Activated CD4-positive, alpha-beta T cell treated with anti-CD3 and anti-CD28 coated beads, Interleukin-2, Interleukin-6, amounts not matched to agents 100 ng/mL and 50 ng/mL, durations not matched to agents 16 hours and 8 hours (primary cell): ENCODE results near the gene VWA7.

Experiments used
- DNase-seq: peaks from one replicate; pipeline ENCODE4 v3.0.0-alpha.2; 2020

Gene VWA7

DNA sequence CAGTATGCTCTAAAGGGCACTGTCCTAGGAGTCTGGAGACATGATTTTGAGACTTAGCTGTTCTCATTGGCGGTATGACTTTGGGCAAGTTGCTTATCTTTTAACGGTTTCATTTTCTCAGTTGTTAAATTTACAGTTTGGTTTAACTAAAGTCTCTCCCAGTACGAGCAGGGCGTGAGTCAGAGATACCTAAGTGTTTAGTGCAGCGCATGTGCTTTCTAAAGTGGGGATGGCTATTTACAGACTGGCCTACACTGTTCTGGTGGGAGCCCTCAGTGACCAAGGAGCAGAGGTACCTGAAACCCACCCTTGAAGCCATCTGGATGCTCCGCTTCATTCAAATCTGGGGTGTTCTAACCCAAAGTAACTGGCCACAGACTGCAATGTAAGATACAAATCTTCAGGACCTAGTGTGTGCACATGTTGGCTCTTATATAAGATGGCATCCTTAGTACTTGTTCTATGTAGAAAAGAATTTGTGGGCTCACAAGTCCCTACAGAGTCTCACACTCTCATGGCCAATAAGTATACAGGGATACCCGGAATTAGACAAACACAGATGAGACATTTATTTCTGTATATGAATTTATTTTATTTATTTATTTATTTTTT lies 26.6 kb downstream of the VWA7 start:
- DNase-seq, result no peak

DNA sequence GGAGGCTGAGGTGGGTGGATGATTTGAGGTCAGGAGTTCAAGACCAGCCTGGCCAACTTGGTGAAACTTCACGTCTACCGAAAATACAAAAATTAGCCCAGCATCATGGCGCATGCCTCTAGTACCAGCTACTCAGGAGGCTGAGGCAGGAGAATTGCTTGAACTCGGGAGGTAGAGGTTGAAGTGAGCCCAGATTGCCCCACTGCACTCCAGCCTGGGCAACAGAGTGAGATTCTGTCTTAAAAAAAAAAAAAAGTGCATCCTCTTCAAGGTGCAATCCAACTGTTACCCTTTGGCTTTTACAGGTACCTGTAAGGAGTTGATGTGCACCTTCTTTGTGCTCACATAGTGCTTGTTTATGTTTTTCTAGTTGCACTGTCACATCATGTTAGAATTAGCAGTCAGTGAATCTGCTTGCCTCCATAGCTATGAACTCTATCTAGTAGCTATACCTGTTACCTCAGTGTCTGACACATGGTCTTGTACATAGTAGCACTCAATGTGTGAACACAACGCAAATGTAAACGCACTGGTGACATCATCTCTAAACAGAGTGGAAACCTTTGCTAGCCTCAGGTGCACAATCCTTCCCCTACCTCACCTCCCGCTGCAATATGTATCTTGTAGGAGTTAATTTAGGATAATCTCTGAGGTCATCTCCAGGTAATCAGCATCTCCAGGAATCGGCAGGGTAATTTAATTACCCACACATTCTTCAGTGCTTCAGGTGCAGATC lies 27.7 kb downstream of the VWA7 start:
- no peak for DNase-seq

DNA sequence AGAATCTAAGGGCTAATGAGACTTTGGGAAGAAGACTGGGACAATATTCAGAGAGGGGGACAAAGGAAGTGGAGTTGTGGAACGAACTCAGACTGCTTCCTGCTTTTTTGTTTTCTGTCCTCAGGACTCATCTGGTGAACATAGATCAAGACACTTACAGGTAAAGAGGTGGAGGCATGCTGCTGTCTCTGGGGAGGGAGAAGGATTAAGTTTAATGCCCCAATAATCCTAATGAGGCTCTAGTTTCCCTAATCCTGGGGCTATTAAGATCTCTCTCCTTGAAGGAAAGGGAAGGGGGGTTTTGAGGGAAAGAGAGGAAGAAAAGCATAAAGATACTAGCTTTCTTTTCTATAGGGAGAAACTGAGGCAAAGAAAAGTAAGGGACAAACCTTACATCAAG lies 32.7 kb downstream of the VWA7 start:
- no peak for DNase-seq

DNA sequence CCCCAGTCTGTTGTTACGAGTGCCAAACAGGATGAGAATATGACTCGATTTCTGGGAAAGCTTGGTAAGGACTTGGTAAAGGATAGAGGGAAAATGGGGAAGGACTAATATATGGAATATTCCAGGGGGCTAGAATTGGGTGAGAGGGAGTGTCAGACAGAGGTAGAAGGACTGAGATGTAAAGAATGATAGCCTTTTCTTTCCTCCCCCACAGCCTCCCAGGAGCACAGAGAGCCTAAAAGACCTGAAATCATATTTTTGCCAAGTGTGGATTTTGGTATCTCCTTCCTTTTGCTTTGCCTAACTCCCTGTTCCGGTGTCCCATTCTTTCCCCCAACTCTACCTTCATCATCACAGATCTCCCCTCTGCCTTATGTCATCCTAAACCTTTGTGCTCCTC lies 34.2 kb downstream of the VWA7 start:
- DNase-seq, result no peak

DNA sequence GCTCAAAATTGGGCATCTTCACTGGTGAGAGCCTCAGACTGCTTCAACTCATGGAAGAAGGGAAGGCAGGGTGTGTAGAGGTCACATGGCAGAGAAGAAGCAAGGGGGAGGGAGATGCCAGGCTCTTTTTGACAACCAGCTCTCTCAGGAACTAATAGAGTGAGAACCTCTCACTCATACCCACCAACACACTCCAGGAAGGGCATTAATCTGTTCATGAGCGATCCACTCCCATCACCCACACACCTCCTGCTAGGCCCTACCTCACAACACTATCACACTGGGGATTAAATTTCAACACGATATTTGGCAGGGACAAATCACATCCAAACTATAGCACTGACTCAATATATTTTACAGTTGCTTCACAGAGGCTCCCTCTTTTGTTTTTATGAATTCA lies 35.3 kb downstream of the VWA7 start:
- no peak for DNase-seq

DNA sequence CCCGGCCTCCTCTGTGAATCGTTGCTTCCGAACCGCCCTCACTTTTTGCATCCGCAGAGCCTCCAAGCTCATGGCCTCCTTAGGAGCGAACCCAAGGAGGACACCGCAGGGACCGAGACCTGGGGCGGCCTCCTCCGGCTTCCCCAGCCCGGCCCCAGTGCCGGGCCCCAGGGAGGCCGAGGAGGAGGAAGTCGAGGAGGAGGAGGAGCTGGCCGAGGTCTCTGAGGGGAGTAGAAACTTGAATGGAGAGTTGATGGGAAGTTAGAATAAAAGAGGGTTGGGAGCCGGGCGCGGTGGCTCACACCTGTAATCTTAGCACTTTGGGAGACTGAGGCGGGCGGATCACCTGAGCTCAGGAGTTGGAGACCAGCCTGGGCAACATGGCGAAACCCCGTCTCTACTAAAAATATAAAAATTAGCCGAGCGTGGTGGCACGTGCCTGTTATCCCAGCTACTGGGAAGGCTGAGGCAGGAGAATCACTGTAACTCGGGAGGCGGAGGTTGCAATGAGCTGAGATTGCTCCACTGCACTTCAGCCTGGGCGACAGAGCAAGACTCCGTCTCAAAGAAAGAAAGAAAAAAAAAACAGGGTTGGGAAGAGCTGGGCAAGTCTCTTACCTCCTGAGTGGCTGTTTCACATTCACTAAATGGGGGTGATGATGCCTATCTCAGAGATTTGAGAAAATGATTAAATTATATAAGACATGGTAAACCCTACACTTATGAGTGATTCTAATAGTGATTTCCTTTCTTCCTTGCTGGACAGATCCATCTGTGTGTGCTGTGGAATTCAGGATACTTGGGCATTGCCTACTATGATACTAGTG lies 36.5 kb downstream of the VWA7 start:
- DNase-seq, result peak; percentile 44

DNA sequence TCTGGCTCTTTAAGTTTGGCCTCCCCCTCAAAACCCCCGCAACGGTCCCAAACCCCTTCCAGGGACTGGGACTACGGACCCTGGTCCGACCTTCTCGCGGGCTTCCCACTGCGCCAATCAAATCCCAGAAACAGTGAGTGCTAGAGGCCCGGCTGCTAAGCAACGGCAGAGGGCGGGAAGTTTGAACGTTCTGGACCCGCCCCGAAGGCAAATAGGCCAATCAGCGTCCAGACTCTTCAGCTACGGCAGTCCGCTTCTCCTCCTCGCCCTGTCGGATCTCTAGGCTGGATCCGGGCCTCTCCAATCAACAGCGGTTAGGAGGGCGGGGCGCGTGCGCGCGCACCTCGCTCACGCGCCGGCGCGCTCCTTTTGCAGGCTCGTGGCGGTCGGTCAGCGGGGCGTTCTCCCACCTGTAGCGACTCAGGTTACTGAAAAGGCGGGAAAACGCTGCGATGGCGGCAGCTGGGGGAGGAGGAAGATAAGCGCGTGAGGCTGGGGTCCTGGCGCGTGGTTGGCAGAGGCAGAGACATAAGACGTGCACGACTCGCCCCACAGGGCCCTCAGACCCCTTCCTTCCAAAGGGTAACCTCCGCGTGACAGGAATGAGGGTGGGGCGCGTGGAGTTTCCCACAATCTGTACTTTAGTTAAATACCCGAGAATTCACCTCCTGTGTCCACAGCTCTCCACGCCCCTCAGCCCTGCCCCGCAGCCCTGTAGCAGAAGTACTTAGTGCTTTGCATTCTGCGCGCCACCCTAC lies 37.3 kb downstream of the VWA7 start, which contains the start of gene MSH5:
TSS of gene MSH5 (plus strand) at position 367 of the 758 bp plus-strand sequence. CDS start 462 bp downstream, outside the sequence.
- peak; percentile 99 for DNase-seq

DNA sequence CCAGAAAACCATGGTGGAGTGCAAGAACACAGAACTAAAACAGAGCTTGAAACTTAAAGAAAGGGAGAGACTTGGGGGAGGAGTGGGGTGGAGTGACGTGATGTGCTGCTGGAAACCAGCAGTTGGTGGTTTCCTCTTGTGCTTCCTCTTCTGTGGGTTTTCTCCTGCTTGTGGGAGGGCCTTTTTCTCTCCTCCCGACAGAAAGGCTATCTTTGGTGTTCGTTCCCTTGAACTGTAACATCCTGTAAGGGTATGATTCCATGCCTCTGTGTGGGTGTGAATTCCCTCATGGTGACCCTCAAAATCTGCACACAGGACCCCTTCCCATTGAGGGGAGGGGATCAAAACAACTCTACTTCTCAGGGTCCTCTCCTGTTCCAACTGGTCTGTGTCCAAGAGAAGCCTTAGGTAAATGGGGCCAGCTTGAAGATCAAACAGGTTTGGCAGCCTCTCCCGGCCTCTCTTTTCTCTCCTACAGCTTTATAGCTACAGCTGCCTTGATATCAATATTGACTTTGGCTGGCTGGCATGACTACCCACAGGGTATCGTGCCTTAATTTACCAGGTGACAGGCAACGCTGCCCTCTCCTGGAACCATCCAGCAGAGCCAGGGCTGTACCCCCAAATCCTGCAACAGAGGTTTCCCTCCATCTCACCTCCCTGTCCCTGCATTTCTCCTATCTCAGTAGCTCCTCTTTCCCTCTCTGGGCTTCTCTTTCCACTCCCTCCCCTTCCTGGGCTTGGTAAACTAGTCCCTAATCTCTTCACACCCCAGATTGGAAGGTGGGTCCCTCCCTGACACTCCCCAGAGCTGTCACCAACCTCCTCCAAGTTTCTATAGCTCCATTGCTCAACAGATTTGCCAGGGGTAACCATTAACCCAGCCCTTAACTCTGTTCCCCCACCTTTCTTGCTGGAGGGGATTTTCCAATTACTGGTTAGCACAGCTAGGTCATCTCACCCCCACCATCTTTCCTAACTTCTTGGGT lies 38.8 kb downstream of the VWA7 start:
- peak; percentile 87 for DNase-seq

DNA sequence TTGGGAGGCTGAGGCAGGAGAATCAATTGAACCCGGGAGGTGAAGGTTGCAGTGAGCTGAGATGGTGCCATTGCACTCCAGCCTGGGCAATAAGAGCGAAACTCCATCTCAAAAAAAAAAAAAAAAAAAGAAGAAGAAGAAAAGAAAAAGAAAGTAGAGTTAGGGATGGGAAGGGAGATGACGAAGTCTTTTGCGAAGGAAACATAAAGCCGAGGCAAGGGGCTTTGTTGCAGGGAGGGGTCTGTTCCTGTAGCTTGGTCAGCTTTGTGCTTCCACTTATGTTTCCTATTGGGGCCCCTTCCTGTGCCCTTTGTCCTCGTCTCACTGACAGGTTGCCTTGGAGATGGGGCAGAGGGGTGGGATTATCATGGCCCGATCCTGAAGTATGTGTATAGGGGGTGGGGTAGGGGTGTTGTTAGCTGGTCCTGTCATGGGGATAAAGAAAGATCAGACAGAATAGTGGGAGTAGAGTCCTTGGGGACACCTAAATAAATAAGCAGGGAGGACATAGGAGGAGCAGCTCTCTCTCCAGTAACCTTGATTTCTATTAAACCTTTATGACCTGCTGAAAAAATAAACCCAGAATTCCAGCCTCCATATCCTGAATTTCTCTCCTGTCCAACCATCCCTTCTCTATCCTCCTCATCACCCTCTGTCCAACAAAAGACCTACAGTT lies 39.7 kb downstream of the VWA7 start:
- peak; percentile 48 for DNase-seq

DNA sequence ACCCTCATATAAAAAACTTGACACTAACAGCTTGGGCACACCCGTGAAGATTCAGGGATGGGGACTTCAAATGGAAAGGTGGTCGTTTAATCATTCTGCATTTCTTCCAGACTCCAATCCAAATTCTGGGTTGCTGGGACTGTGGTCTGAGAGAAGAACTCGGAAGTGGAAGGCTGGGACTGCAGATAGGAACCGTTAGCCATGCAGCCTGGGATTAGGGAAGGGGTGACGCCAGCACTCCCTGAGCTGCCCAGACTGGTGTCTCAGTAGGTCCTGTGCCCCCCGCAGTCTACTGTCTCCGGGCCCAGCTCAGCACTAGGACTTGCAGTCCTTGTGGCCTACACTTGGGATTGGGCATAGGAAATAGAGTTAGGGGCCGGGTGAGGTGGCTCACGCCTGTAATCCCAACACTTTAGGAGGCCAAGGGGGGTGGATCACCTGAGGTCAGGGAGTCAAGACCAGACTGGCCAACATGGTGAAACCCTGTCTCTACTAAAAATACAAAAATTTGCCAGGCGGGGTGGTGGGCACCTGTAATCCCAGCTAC lies 40.3 kb downstream of the VWA7 start:
- no peak for DNase-seq

DNA sequence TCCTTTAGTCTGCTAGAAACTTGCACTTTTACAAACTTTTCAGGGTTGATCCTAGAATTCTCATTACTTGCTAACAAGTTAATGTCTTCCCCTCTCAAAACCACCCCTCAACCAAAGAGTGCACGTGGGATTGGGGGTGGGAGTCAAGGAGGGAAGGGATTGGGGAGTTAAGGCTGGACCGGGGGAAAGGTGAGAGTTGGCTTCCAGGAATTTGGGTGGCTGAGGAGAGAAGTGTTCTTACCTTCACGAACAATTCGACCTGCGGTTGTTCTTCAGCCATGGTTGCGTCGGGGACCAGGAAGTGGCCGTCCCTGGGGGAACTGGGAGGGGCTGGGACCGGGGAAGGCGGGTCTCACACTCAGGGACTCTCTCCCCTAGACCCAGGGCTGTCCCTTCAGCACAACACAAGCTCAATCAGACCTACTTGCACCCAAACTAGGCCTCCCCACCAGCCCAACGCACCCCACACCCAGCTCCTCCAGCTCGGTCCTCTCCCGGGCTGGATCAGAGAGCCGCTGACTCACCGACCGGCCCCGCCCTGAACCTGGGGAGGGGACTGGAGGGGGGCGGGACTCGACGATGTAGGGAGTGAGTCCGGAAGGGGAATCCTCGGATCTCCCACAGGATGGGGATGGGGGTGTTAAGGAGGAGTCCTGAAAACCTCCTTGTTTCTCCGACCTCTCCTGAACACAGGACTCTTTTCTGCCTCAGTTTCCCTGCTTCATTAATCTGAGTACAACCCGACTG lies 40.9 kb downstream of the VWA7 start, which contains the start of gene CLIC1:
TSS of gene CLIC1 (minus strand) at position 510 of the 747 bp plus-strand sequence. CDS start at position 280, 230 bp downstream.
- DNase-seq, result peak; percentile 90

DNA sequence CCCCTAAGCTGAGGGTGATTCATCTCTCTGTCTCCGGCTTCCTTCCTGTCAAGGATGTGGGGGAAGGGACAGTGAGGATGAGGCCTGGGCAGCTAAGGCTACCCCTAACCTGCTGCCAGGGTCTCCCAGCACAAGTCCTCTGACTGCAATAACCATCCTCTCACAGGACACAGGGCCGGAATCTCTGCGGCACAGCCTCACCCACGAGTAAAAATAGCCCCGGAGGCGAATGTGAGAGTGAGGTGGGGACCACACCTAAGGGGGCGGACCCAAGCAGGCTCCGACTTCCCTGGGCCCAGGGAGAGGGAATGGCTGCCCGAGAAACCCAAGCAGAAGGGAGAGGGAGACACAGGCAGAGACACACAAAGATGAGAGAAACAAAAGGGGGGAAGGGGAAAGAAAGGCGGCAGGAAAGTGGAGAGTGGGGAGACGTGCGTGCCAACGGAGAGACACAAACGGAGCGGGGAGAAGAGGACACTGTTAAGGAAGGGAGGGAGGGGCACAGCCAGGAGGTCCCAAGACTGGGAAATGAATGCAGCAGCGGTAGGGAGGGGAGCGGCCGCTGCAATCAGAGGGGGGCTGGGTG lies 42.2 kb downstream of the VWA7 start:
- peak; percentile 86 for DNase-seq

DNA sequence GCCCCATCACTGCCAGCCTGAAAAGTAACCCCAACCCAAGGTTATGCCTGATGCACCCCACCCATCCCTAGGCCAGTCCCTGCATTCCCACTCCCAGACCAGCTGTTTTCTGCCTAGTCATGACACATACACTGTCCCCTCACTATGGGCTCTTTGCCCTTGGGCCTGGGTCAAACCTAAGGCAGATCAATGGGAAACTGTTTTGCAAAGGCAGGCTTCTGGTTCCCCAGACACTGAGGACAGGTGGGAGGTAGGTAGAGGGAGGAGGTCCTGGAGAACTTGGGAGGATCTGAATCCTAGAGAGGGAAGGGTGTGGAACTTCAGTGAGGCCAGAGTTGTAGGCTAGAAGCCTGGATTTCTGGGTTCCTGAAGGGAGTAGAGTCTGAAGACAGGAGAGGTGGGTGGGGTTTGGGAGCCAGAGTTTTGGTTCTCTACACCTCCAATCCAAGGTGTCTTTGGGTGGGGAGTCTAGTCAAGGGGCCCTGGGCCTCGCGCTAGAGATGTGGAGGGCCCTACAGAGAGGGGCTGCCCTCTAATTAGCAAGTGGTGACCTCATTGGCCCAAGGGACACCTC lies 42.8 kb downstream of the VWA7 start:
- DNase-seq, result no peak

DNA sequence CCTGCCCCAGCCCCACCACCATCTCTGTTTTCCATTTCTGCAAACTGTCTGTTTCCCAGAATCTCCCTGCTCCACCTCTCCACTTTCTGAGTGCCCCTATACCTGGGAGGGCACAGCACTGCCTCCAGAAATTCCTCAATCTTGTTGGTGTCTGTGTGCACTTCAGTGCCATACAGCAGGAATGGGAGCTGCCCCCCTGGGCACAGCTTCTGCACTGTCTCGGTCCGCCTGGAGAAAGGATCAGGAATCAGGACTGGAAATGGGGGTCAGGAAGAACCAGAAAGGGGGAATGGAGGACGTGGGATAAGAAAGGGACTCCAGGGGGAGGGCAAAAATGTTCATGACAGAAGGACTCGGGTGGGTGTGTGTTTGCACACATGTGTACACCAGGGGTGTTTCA lies 43.4 kb downstream of the VWA7 start:
- DNase-seq, result no peak

DNA sequence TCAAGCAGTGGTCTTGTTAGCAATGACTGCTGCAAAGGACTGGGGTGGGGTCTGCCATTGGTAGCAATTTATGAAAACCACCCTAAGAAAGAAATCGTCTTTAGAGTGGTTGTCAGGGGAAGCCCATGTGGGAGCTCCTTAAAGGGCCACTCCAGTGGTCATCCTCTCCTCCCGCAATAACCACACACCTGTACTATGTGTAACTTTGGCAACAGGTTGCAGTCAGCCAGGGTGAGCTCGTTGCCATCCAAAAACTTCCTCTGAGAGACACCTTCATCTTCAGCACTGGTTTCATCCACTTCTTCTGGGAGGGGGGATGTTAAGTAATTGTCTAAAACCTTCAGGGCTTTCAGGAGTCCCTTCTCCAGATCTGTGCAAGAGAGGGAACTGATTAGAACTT lies 45.1 kb downstream of the VWA7 start:
- no peak for DNase-seq

DNA sequence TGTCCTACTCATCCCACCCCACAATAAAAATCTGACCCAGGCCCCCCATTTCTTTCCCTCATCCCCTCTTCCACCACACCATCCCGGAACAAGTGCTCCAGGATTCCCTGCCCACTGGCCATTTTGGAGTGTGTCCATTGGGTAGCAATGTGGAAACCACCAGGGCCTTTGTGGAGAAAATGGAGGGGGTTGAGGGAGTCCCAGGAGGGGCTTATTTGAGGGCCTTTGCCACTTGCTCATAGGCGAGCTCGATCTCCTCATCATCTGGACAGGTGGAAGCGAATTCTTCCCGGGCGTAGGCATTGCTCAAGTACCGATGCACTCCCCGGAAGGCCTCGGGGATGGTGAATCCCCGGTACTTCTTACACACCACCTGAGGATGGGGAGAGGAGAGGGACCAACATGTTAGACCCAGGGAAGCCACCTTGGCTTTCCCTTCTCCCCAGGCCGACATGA lies 46.5 kb downstream of the VWA7 start:
- no peak for DNase-seq

DNA sequence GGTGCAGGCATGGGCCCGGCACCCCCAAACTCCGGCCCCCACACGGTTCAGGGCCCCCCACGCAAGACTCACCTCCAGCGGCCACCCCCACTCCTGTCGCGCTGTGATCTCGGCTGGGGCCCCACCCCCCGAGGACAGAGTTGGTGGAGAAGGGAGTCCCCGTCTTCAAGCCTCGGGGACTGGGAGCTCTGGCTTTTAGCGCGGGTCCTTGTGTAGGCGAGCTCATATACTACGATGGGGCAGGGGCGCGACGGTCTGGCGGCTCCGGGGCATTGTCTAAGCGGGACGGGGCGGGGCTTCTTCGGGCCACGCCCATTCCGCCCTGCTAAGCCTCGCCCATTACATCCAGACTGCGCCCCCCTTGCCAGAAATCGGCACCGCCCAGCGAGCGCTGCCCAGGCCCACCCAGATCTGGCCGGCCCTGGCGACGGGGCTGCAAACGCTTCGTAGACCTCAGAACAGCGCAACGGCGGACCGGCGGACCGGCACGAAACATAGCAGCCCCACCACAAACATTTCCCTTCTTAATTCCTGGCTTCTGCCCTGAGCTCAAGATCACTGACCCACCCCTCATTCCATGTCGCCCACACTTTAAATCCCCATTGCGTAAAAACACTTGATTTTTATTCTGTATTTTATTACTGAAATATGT lies 47.0 kb downstream of the VWA7 start:
- peak; percentile 77 for DNase-seq

DNA sequence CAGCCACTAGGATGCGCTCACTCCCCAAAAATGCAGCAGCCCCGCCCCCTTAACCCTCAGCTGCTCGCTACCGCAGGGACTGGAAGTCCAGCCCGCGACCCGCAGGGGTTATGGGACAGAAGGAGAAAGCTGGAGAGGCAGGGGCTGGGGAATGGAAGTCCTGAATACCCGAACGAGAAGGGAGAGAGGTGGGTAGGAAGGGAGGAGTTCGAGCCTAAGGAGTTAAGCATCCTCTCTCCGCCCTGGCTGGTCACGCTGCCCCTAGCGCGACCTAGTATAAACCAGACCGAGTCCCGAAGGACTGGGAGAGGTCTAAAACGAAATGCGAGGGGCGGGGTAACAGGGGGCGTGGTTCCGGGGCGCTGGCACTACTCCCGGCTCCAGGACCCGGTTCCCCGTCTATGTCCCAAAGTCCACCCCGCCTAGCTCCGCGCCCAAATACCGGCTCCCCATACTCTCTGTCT lies 47.6 kb downstream of the VWA7 start:
- DNase-seq, result peak; percentile 88
